GM20431 (cell line): Measurements from ENCODE around the gene PSENEN.

Experiments used
- in situ Hi-C: fragments of 300-500 bp; cut with MseI, MboI; formaldehyde crosslinking; loops from one replicate; pipeline ENCODE4 v1.15.0; 2020; ENCODE audit warnings: low sequenced_read_pairs; ENCODE audit not compliant: unreplicated experiment

The PSENEN gene

GRCh38 chr19:35746531-35746930, 1.1 kb downstream of the PSENEN start:
- in situ Hi-C loops, result no loop called here

- in situ Hi-C loops, result no loop called here
These were observed 2.9 kb downstream of the PSENEN start, which contains the start of gene LIN37 for GRCh38 chr19:35748106-35749020. Gene LIN37, plus strand, starts transcription at chr19:35748576. Its CDS starts 149 bp downstream, at chr19:35748725.

GRCh38 chr19:35750167-35750566, 4.7 kb downstream of the PSENEN start:
- in situ Hi-C loops, result no loop called here

- in situ Hi-C loops, result no loop called here
These were observed 6.6 kb downstream of the PSENEN start for GRCh38 chr19:35751839-35752745.

GRCh38 chr19:35752746-35753350, 7.4 kb downstream of the PSENEN start:
- in situ Hi-C loops, result no loop called here

- in situ Hi-C loops, result no loop called here
These were observed 8.4 kb downstream of the PSENEN start for GRCh38 chr19:35753634-35754369.

- in situ Hi-C loops, result no loop called here
These were observed 9.1 kb downstream of the PSENEN start for GRCh38 chr19:35754370-35755130.

- in situ Hi-C loops, result no loop called here
These were observed 9.7 kb downstream of the PSENEN start for GRCh38 chr19:35755131-35755549.

GRCh38 chr19:35755550-35756376, 10.3 kb downstream of the PSENEN start:
- in situ Hi-C loops, result no loop called here

- in situ Hi-C loops, result no loop called here
These were observed 11.2 kb downstream of the PSENEN start, which contains the start of gene HSPB6 for GRCh38 chr19:35756377-35757230. Gene HSPB6, minus strand, starts transcription at chr19:35757029. Its CDS starts 21 bp downstream, at chr19:35757008.

GRCh38 chr19:35757231-35757748, 11.8 kb downstream of the PSENEN start:
- in situ Hi-C loops, result no loop called here

- in situ Hi-C loops, result no loop called here
These were observed 12.5 kb downstream of the PSENEN start, which contains the start of gene PROSER3 for GRCh38 chr19:35757749-35758608. Gene PROSER3, plus strand, starts transcription at chr19:35758176. Its CDS starts 40 bp downstream, at chr19:35758216.

GRCh38 chr19:35759697-35760096, 14.2 kb downstream of the PSENEN start:
- in situ Hi-C loops, result no loop called here

GRCh38 chr19:35760711-35761349, 15.4 kb downstream of the PSENEN start:
- in situ Hi-C loops, result no loop called here
